ENCODE results near the gene DIRAS1. TPM values are rescaled to one million over a fixed set of nuclear protein-coding genes. Genes with fewer than 3 reads are reported as not detected.

Gene DIRAS1
- total and polyA plus RNA-seq, 2 of the 4 experiments (the other 2 are of a cell fraction) = 1.4 to 10.3 TPM

DNA sequence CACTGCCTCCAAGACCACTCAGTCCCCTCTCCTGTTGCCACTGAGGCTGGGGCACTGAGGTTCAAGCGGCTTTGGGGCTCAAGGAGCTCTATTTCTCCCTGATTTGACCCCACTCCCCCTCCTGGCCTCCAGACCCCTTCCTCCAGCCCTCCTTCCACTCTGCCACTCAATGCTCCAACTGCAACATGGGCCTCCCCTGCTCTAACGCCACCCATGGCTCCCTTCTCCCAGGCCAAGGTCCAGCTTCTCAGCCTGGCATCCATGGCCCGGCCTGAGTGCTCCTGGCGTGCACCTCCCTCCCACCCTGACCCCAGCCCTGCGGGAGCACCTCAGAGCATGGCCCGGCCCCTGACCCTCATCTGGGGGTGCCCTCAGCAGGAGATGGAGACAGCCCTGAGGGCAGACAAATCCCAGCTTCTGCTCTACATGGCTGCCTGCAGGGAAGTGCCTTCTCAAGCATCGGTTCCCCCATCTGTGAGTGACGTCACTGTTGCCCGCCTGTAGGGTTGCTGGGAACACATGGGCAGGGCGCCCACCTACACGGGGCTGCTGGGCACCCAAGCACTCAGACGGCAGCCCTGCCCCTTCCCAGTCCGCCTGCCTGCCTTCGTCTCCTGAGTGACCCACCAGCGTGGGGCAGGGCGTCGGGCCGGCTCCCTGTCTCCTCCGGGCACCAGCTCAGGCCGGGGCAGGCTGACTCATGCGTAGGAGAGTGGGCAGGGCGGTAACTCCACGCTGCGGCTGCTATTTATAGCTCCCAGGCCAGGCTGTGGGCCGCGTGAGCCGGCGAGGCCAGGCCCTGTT lies 1.6 kb upstream of the DIRAS1 start:
- no peaks in the 10 kb centered on the region for H3K9me3 ChIP-seq (ENCODE audit: control insufficient read depth, insufficient read depth, low read length)
- TF ChIP-seq NFE2L2 (IDR thresholded peaks at IDR 0.05; ENCODE audit: low read depth, low read length) (no peak), RAD21 (IDR thresholded peaks at IDR 0.05; ENCODE audit: low read length) (0 out of 2 replicates have a peak, but pooled peaks have one; percentile 4), RFX5 (IDR thresholded peaks at IDR 0.05; ENCODE audit: low read depth, low read length) (no peak), MAZ (IDR thresholded peaks at IDR 0.05; ENCODE audit: borderline replicate concordance, low read depth, low read length) (peak; percentile 78), MXI1 (IDR thresholded peaks at IDR 0.05; ENCODE audit: borderline replicate concordance, low read depth, low read length) (peak; percentile 70; the same call in 1 of the 2 replicates), FOS (IDR thresholded peaks at IDR 0.05; ENCODE audit: low read depth, low read length) (peak; percentile 75), SMC3 (IDR thresholded peaks at IDR 0.05; ENCODE audit: low read depth, low read length) (peak; percentile 23; the same call in 1 of the 2 replicates)
- TF ChIP-seq, protein P1, sequence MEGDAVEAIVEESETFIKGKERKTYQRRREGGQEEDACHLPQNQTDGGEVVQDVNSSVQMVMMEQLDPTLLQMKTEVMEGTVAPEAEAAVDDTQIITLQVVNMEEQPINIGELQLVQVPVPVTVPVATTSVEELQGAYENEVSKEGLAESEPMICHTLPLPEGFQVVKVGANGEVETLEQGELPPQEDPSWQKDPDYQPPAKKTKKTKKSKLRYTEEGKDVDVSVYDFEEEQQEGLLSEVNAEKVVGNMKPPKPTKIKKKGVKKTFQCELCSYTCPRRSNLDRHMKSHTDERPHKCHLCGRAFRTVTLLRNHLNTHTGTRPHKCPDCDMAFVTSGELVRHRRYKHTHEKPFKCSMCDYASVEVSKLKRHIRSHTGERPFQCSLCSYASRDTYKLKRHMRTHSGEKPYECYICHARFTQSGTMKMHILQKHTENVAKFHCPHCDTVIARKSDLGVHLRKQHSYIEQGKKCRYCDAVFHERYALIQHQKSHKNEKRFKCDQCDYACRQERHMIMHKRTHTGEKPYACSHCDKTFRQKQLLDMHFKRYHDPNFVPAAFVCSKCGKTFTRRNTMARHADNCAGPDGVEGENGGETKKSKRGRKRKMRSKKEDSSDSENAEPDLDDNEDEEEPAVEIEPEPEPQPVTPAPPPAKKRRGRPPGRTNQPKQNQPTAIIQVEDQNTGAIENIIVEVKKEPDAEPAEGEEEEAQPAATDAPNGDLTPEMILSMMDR (conservative IDR thresholded peaks at IDR 0.05; ENCODE audit: low read depth, low read length) = no peak
- TF ChIP-seq, protein P2, sequence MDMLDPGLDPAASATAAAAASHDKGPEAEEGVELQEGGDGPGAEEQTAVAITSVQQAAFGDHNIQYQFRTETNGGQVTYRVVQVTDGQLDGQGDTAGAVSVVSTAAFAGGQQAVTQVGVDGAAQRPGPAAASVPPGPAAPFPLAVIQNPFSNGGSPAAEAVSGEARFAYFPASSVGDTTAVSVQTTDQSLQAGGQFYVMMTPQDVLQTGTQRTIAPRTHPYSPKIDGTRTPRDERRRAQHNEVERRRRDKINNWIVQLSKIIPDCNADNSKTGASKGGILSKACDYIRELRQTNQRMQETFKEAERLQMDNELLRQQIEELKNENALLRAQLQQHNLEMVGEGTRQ (IDR thresholded peaks at IDR 0.05; ENCODE audit: low read depth, low read length) = peak; percentile 33; the same call in 1 of the 2 replicates
- no peak overlapping the region for H3K18ac ChIP-seq (ENCODE audit: low read depth, low read length)
- peak overlapping the region; percentile 90 for H3K4ac ChIP-seq (ENCODE audit: low read depth, low read length)
- in situ Hi-C loops (cut with MboI; ENCODE audit: low sequenced_read_pairs) = no loop called here
- no TSS peak for BruUV-seq (replicated peaks)
- H4K5ac ChIP-seq (ENCODE audit: low read depth, low read length) = no peak overlapping the region
- ChIA-PET CTCF (interaction anchor here (0.8 to 1.4 kb wide), 3 partner anchors 60 to 406 kb away, joined by 3 read pairs; no protein-coding TSS in a partner anchor), POLR2A (ENCODE audit: unreplicated experiment) (no interaction called here)
- no peaks in the 10 kb centered on the region; the same call in 1 of the 2 replicates for H4K20me1 ChIP-seq (ENCODE audit: insufficient read depth, low read length)
- no peak overlapping the region for H3K9ac ChIP-seq (ENCODE audit: low read depth, low read length)
- H3K23ac ChIP-seq (ENCODE audit: low read depth, low read length) = no peak overlapping the region
- H3K4me3 ChIP-seq (ENCODE audit: insufficient read depth, low read depth, low read length) = no peak overlapping the region
- H3K14ac ChIP-seq (replicated peaks; ENCODE audit: low read depth, low read length) = 0 out of 2 replicates have a peak overlapping the region, but pooled peaks have one; percentile 41
- peak overlapping the region; percentile 55; the same call in 1 of the 3 replicates for H2BK15ac ChIP-seq (ENCODE audit: low read depth, low read length)
- H2BK20ac ChIP-seq (ENCODE audit: low read depth, low read length) = peak overlapping the region; percentile 79; the same call in 1 of the 2 replicates
- H3K79me1 ChIP-seq (ENCODE audit: low read depth in 1 of 2, low read length in 2 of 2) = peaks cover 0 to 10% of the 10 kb centered on the region in 2 experiments; a peak in 1 of 4 replicates
- DNase-seq = peak; percentile 74
- H2BK120ac ChIP-seq (ENCODE audit: low read depth, low read length) = peak overlapping the region; percentile 38
- H3K27me3 ChIP-seq (ENCODE audit: control insufficient read depth, insufficient read depth, low read length) = peaks cover 12% of the 10 kb centered on the region
- H3K36me3 ChIP-seq (ENCODE audit: control insufficient read depth, insufficient read depth, low read length) = no peaks in the 10 kb centered on the region
- 48% methylated on average over 13 of the region's 28 CpGs; no CpG with 5 or more reads in 1 of the 2 experiments for WGBS, 2 experiments (ENCODE audit: extremely low coverage in 2 of 2, insufficient read length in 1 of 2)
- H3K4me2 ChIP-seq (ENCODE audit: low read depth, low read length) = no peak overlapping the region
- peak overlapping the region; percentile 61 for H2BK5ac ChIP-seq (ENCODE audit: low read depth, low read length, poor library complexity, severe bottlenecking)
- H3K9me1 ChIP-seq (ENCODE audit: insufficient read depth, low read length) = peaks cover 7% of the 10 kb centered on the region; the same call in 1 of the 2 replicates
- H3K4me1 ChIP-seq (ENCODE audit: control insufficient read depth, insufficient read depth, low read length) = peaks cover 17% of the 10 kb centered on the region
- H4K8ac ChIP-seq (ENCODE audit: low read depth in 2 of 2, low read length in 2 of 2) = peak overlapping the region in 1 of 2 experiments; percentile 81; a peak in 1 of 4 replicates
- intact Hi-C loops (cut with micrococcal nuclease) = no loop called here
- no peak overlapping the region for H3K56ac ChIP-seq (ENCODE audit: extremely low read depth, insufficient read depth, low read length)
- dilution Hi-C loops (cut with HindIII; ENCODE audit: low sequenced_read_pairs, unreplicated experiment) = no loop called here
- peak overlapping the region; percentile 92 for H2AFZ ChIP-seq (replicated peaks; ENCODE audit: low read length, poor library complexity)
- H3K27ac ChIP-seq (ENCODE audit: insufficient read depth, low read length) = no peak overlapping the region; the same call in 1 of the 2 replicates
- ATAC-seq (ENCODE audit: low read depth) = peak; percentile 95
- H2AK9ac ChIP-seq (replicated peaks; ENCODE audit: low read depth, low read length, poor library complexity) = peak overlapping the region; percentile 96
- peak overlapping the region; percentile 81; the same call in 1 of the 2 replicates for H4K91ac ChIP-seq (ENCODE audit: insufficient read depth, low read depth, low read length)
- H2AK5ac ChIP-seq (ENCODE audit: low read depth, low read length) = peak overlapping the region; percentile 73; the same call in 1 of the 2 replicates
